ENCODE measurements around the gene FSTL3. TPM values are rescaled to one million over a fixed set of nuclear protein-coding genes. Genes with fewer than 3 reads are reported as not detected.
A peak's percentile ranks its signal among the peaks of the same experiment; 100 is the strongest.
"Not testable (repeated sequence)": the region's sequence is repeated elsewhere in the genome, so short reads cannot be mapped to it uniquely, and the experiment has no call there.

FSTL3 gene
- total RNA-seq, 1 donor = 52.1 TPM

DNA sequence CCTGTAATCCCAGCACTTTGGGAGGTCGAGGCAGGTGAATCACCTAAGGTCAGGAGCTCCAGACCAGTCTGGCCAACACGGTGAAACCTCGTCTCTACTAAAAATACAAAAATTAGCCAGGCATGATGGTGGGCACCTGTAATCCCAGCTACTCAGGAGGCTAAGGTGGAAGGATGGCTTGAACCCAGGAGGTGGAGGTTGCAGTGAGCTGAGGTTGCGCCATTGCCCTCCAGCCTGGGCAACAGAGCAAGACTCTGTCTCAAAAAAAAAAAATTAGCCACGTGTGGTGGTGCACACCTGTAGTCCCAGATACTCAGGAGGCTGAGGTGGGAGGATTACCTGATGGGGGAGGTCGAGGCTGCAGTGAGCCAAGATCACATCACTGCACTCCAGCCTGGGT is 26.7 kb downstream of the FSTL3 start:
- H3K36me3 ChIP-seq (ENCODE audit: insufficient read depth, low read length); H2AFZ ChIP-seq (ENCODE audit: low read length); H3K9me3 ChIP-seq (ENCODE audit: low read depth, low read length); H3K4me2 ChIP-seq (ENCODE audit: insufficient read depth, low read length); H3K79me2 ChIP-seq (ENCODE audit: insufficient read depth, low read length); H3K27me3 ChIP-seq (ENCODE audit: insufficient read depth, low read length); H3K27ac ChIP-seq (ENCODE audit: low read depth, low read length); H3K4me3 ChIP-seq (ENCODE audit: insufficient read depth, low read length); H3K4me1 ChIP-seq (ENCODE audit: insufficient read depth, low read length); DNase-seq (ENCODE audit: insufficient read length, low spot score, missing footprints); H4K20me1 ChIP-seq (ENCODE audit: insufficient read depth, low read length): not testable (repeated sequence)

DNA sequence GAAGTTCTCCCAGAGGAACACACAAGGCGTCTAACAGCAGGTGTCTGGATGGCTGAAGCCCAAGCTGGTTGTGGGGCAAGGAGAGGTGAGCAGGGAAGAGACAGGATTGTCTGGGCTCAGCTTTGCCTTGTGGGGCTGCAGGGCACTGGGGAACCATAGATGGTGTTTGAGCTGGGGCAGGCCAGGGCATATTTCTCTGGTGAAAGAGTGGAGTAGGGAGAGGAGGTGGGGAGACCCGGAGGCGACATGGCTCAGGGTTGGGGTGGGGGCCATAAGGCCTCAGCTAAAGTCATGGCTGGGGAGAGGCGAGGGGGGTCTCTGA is 27.1 kb downstream of the FSTL3 start:
- H2AFZ ChIP-seq (ENCODE audit: low read length) = no peak overlapping the region
- peaks cover 6% of the 10 kb centered on the region for H3K27me3 ChIP-seq (ENCODE audit: insufficient read depth, low read length)
- H3K4me3 ChIP-seq (ENCODE audit: insufficient read depth, low read length) = no peak overlapping the region
- TF ChIP-seq, protein P1, sequence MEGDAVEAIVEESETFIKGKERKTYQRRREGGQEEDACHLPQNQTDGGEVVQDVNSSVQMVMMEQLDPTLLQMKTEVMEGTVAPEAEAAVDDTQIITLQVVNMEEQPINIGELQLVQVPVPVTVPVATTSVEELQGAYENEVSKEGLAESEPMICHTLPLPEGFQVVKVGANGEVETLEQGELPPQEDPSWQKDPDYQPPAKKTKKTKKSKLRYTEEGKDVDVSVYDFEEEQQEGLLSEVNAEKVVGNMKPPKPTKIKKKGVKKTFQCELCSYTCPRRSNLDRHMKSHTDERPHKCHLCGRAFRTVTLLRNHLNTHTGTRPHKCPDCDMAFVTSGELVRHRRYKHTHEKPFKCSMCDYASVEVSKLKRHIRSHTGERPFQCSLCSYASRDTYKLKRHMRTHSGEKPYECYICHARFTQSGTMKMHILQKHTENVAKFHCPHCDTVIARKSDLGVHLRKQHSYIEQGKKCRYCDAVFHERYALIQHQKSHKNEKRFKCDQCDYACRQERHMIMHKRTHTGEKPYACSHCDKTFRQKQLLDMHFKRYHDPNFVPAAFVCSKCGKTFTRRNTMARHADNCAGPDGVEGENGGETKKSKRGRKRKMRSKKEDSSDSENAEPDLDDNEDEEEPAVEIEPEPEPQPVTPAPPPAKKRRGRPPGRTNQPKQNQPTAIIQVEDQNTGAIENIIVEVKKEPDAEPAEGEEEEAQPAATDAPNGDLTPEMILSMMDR (IDR thresholded peaks at IDR 0.05; ENCODE audit: extremely low read depth, low read depth, low read length) = no peak
- H4K20me1 ChIP-seq (ENCODE audit: insufficient read depth, low read length) = no peaks in the 10 kb centered on the region
- H3K4me1 ChIP-seq (ENCODE audit: insufficient read depth, low read length) = no peaks in the 10 kb centered on the region
- peaks cover 3% of the 10 kb centered on the region for H3K9me3 ChIP-seq (ENCODE audit: low read depth, low read length)
- no peaks in the 10 kb centered on the region for H3K79me2 ChIP-seq (ENCODE audit: insufficient read depth, low read length)
- H3K4me2 ChIP-seq (ENCODE audit: insufficient read depth, low read length) = no peak overlapping the region
- no peaks in the 10 kb centered on the region for H3K36me3 ChIP-seq (ENCODE audit: insufficient read depth, low read length)
- DNase-seq (ENCODE audit: insufficient read length, low spot score, missing footprints) = peak; percentile 37
- no peak overlapping the region for H3K27ac ChIP-seq (ENCODE audit: low read depth, low read length)

DNA sequence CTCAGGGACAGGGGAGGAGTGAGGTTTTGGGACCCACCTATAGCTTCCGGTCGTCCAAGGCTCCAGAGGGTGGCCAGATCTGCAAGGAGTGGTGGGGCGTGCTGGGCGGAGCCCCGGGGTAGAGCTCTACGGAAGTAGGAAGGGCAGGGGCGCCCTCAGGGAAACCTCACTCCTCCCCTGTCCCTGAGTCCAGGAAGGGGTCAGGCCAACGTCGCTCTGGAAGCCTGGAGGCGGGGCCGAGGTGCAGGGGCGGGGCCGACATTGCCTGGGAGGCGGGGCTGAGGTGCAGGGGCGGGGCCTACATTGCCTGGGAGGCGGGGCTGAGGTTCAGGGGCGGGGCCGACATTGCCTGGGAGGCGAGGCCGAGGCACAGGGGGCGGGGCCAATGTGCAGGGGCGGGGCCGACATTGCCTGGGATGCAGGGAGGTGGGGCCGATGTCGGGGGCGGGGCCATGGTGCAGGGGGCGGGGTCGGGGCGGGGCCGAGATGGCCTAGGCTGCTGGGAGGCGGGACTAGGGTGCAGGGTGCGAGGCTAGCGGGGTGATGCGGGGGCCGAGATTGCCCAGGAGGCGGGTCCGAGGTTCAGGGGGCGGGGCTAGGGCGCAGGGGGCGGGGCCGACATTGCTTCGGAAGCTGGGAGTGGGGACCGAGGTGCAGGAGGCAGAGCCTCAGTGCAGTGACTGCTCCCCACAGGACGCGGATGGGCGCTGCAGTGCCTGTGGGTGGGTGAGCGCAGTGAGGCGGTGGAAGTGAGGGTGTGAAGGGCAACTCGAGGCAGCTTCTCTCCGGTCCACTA is 27.7 kb downstream of the FSTL3 start:
- H3K9me3 ChIP-seq (ENCODE audit: low read depth, low read length) = peaks cover 3% of the 10 kb centered on the region
- H3K79me2 ChIP-seq (ENCODE audit: insufficient read depth, low read length) = no peaks in the 10 kb centered on the region
- H3K27me3 ChIP-seq (ENCODE audit: insufficient read depth, low read length) = peaks cover 9% of the 10 kb centered on the region
- H4K20me1 ChIP-seq (ENCODE audit: insufficient read depth, low read length) = no peaks in the 10 kb centered on the region
- TF ChIP-seq, protein P1 (IDR thresholded peaks at IDR 0.05; ENCODE audit: extremely low read depth, low read depth, low read length) = no peak
- H2AFZ ChIP-seq (ENCODE audit: low read length) = no peak overlapping the region
- no peak overlapping the region for H3K27ac ChIP-seq (ENCODE audit: low read depth, low read length)
- no peak overlapping the region for H3K4me3 ChIP-seq (ENCODE audit: insufficient read depth, low read length)
- DNase-seq (ENCODE audit: insufficient read length, low spot score, missing footprints) = peak; percentile 79
- H3K4me2 ChIP-seq (ENCODE audit: insufficient read depth, low read length) = no peak overlapping the region
- no peaks in the 10 kb centered on the region for H3K36me3 ChIP-seq (ENCODE audit: insufficient read depth, low read length)
- no peaks in the 10 kb centered on the region for H3K4me1 ChIP-seq (ENCODE audit: insufficient read depth, low read length)

DNA sequence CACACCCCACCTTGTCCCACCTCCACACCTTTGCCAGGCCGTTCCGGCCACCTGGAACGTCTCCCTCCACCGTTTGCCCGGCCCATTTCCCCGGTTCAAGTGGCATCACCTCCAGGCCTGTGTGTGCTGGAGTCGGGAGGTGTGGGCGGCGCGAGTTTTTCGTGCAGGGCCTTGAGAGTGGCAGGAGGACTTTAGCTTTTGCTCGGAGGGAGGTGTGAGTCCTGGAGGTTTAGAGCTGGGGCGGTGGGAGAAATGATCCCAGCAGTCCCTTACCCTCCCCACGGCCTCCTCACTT is 28.2 kb downstream of the FSTL3 start:
- Histone ChIP-seq H3K4me3 (ENCODE audit: insufficient read depth, low read length) (no peak overlapping the region), H3K27ac (ENCODE audit: low read depth, low read length) (no peak overlapping the region), H3K9me3 (ENCODE audit: low read depth, low read length) (peaks cover 3% of the 10 kb centered on the region), H3K79me2 (ENCODE audit: insufficient read depth, low read length) (no peaks in the 10 kb centered on the region), H2AFZ (ENCODE audit: low read length) (no peak overlapping the region), H3K27me3 (ENCODE audit: insufficient read depth, low read length) (peaks cover 9% of the 10 kb centered on the region), H3K4me2 (ENCODE audit: insufficient read depth, low read length) (no peak overlapping the region), H4K20me1 (ENCODE audit: insufficient read depth, low read length) (no peaks in the 10 kb centered on the region), H3K36me3 (ENCODE audit: insufficient read depth, low read length) (no peaks in the 10 kb centered on the region), H3K4me1 (ENCODE audit: insufficient read depth, low read length) (no peaks in the 10 kb centered on the region)
- TF ChIP-seq, protein P1 (IDR thresholded peaks at IDR 0.05; ENCODE audit: extremely low read depth, low read depth, low read length) = no peak
- peak; percentile 32 for DNase-seq (ENCODE audit: insufficient read length, low spot score, missing footprints)

Measured in osteoblast (primary cell).